Ecto neural progenitor cell (in vitro differentiated cells): ENCODE data around the gene TIMM9.
"Not testable (repeated sequence)": the region's sequence is repeated elsewhere in the genome, so short reads cannot be mapped to it uniquely, and the experiment has no call there.

Experiments
- DNase-seq: peaks from one replicate; pipeline ENCODE4 v3.0.0-alpha.2; 2018; ENCODE audit warnings: low spot score

Gene TIMM9

DNA sequence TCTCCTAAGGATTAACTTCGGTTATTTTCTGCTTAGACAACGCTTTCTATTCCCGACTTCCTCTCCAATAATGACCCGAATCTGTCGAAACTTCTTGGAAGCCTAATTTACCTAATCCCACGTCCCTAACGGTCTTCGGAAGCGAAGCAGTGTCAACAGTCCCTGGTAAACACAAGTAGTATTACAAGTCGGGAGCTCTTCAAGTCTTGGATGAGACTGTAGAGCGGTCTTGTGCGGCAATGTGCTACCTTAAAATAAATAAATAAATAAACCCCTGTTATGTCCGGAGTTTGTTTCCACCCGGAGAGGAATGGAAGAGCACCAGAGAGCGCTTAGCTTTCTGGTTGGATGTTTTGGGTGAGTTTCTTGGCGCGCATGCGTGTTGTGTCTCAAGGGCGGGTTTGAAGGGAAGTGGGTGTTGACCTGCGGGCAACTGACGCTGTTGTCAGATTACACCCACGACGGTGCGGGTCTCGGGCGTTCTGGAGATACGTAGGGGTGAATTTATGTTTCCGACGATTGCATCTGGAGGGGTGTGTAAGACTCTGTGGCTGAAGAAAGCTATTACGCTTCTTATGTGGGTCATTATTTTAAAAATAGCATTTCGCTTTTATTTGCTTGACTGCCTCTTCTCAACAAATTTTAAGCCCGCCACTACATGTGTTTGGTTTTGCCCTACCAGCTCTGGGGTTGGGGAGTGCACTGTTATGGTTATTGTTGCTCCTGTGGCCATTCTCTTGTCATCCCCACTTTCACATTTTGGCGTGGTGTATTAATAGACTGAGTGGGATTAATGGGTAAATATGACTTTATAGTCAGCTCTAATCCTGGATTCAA, at the start of gene TIMM9, which contains the start of gene KIAA0586:
TIMM9 (minus strand) TSS at position 251 of the 837 bp plus-strand sequence. CDS start 15,586 bp downstream, outside the sequence.
KIAA0586 (plus strand) TSS at position 439 of the 837 bp plus-strand sequence. CDS start 546 bp downstream, outside the sequence.
- peak; percentile 94 for DNase-seq

- DNase-seq: no peak
Measured at GRCh38 chr14:58476320-58476719, 49.0 kb upstream of the TIMM9 start.

GRCh38 chr14:58469309-58469708, 42.0 kb upstream of the TIMM9 start:
- DNase-seq: no peak

DNA sequence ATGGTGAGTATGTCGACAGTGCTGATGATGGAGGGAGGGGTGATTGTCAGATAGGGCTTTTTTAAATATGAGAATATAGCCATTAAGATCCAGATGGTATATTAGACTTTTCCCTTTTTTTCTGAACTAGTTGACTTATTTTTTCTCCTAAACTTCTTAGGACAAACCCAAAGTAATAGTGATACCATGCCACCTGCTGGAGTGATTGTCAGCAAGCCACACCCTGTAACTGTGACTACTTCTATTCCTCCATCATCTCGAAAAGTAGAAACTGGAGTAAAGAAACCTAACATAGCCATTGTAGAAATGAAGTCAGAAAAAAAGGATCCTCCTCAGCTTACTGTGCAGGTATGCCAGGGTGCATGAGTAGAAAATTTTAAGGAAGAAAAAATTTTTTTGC, 40.2 kb upstream of the TIMM9 start:
- DNase-seq: no peak

DNA sequence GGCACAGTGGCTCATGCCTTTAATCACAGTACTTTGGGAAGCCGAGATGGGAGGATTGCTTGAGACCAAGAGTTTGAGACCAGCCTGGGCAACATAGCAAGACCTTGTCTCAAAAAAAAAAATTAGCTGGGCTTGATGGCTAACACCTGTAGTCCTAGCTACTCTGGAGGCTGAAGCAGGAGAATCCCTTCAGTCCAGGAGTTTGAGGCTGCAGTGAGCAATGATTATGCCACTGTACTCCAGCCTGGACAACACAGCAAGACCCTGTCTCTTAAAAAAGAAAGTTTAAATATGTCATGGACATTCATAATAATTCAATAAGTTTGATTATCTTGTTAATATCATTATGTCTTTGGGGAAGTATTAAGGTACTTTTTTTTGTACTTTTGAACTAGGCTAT, 39.1 kb upstream of the TIMM9 start:
- no peak for DNase-seq

DNA sequence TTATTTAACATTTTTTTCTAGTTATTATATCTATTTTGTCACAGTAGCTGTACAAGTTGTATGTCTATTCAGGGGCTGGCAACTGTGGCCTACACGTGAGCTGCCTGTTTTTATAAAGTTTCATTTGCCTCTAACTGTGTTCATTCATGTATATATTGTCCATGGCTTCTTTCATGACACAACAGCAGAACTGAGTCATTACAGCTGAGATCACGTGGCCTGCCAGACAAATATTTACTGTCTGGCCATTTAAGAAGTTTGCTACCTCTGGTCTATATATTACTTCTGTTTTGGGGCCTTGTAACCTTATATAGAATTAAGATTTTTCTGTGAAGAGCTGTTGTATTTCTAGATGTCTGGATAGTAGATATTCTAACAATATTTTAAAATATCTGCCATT, 38.1 kb upstream of the TIMM9 start:
- no peak for DNase-seq

- DNase-seq: no peak
Measured at GRCh38 chr14:58464652-58465051, 37.3 kb upstream of the TIMM9 start.

GRCh38 chr14:58463147-58463546, 35.8 kb upstream of the TIMM9 start:
- no peak for DNase-seq

DNA sequence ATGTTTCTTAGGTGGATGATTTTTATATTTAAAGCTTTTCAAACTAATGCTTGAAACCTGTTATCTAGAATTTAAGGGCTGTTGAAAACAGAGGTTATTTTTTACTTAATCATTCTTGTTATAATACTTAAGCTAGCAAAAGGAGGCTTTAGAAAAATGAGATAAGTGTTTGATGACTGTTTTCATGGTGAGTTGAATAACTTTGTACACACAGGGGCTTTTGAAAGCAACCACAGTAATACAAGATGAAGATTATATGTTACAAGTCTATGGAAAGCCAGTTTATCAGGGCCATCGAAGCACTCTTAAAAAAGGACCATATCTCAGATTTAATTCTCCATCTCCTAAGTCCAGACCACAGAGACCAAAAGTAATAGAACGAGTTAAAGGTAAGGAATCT, 33.4 kb upstream of the TIMM9 start:
- DNase-seq: no peak

- no peak for DNase-seq
Measured at GRCh38 chr14:58455593-58456265, 28.4 kb upstream of the TIMM9 start.

GRCh38 chr14:58444627-58445026, 17.3 kb upstream of the TIMM9 start:
- no peak for DNase-seq

DNA sequence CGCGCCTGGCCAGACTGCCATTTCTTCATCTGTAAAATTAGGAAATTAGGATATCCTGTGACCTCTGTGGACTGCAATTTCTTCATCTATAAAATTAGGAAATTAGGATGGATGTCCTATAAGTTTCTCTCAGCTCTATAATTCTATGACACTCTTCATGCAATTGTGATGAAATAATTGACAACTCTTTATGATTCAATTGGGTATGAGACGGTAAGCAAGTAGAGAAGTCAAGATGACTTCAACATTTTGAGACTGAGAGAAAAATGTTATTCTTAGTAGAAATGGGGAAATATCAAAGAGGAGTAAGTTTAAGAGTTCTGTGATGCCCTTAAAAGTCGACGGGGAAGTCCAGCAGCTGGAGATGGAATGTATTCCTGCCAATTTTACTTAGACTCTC, 12.1 kb upstream of the TIMM9 start:
- no peak for DNase-seq

GRCh38 chr14:58430156-58430555, 2.8 kb upstream of the TIMM9 start:
- DNase-seq: no peak

DNA sequence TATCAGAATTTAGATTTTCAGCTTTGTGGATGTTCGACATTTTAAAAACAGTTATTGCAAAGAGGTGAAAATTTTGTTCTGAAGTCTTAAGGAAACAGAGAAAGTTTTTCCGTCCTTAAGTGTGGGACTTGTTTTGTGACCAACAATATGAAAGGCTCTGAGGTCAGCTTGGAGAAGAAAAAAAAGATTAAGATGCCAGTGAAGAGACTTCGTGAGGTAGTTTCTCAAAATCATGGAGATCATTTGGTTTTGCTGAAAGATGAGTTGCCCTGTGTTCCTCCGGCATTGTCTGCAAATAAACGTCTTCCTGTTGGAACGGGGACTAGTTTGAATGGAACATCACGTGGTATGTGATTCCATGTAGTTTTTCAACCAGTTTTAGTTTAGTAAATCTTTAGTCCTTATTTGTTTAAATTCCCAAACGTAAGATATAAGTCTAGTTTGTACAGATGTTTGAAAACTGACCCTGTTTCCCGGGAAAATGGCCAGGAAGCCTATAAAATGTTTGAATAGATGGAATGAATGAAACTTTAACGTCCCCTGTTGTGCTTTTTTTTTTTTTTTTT, 870 bp upstream of the TIMM9 start:
- DNase-seq: no peak

DNA sequence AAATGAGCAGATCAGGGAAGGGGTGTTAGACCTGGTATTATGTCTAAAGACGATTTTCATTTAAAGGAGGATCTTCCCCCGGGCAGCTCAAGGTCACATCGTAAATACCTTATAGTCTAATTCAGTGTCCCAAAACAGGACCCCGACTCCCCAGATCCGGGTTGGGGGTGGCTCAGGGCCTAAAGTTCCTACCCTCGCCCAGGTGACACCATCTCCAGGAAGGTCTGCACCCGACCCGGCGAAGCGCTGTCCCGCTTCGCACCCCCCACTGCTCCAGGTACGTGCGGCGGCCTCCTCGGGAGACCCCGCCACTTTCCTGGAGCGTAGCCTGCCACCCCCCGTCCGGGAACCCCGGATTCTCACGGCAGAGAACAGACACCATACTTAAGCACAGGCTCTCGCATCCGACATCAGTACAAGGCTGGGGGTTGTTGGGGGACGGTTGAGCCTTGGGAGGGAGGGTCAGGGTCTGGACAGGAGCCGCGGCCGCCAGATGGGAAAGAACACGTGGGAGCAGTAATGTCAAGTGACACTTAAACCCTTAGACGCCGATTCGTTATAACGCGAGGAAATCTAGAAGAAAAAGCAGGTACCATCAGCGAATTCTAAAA, 556 bp downstream of the TIMM9 start:
- peak; percentile 81 for DNase-seq

- not testable (repeated sequence) for DNase-seq
Measured at GRCh38 chr14:58416934-58417333, 10.4 kb downstream of the TIMM9 start.

DNA sequence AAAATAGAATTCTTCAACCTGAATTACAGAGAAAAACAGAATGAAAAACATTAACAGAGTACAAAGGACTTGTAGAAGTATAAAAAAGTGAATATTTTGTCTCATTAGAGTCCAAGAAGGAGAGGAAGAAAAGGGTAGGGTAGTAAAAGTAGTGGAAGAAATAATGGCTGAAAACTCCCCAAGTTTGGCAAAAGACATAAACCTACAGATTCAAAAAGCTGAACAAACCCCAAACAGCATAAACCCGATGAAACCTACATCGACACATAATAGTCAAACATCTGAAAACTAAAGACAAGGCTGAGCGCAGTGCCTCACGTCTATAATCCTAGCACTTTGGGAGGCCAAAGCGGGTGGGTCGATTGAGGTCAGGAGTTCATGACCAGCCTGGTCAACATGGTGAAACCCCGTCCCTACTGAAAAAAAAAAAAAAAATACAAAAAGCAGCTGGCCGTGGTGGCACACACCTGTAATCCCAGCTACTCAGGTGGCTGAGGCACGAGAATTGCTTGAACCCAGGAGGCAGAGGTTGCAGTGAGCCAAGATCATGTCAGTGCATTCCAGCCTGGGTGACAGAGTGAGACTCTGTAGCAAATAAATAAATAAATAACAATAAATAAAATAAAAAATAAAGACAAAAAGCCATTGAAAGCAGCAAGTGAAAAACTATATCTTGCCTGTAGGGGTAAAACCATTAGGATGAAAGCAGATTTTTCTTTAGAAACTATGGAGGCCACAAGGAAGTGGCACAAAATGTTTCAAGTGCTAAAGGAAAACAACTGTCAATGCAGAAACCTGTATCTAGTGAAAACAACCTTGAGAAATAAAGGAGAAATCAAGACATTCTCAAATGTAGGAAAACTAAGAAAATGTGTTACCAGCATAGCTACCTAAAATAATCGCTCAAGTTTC, 11.4 kb downstream of the TIMM9 start:
- DNase-seq: no peak

DNA sequence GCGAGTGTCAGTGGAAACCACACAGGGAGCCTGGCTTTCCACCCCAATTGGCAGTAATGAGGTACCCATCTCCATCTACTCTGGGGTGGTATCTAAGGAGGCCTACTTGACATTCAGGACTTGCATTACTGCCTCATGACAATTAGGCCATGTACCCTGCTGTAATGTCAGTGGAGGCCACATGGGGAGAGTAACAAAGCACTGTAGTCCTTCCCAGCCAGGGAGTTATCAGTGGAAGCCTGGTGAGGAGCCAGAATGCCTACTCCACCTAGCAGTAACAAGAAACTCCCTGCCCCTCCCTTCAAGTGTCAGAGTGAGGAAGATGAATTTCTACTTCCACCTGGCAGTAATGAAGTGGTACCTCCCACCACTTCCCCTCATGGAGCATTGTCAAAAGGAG, 12.5 kb downstream of the TIMM9 start:
- DNase-seq: no peak

DNA sequence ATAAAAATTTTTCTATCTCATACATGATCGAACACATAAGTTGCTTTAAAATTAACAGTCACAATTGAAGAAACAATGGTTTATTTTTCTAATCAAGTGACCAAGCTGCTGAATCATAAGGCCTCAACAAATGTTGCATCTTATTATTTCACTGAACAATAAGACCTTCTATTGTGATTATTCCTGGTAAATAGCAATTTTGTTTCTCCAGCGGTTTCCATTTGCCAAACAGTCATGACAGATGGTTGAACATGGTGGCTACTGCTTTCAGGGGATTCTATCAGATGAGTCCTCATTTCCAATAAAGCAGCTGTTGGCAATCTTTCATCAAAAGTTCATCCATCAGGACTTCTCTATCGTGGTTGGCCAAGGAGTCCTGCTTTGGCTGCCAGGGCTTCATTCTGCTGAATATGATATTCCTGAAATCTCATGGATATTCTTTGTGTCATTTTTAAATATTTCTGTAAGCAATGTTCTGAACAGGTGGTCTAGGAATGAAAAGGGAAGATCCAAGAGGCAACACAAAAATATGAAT, 18.6 kb downstream of the TIMM9 start:
- DNase-seq: no peak

- DNase-seq: no peak
Measured at GRCh38 chr14:58401587-58401986, 25.7 kb downstream of the TIMM9 start.

GRCh38 chr14:58398895-58399294, 28.4 kb downstream of the TIMM9 start:
- no peak for DNase-seq
